ENCODE measurements around the gene PRSS27. TPM values are rescaled to one million over a fixed set of nuclear protein-coding genes. Genes with fewer than 3 reads are reported as not detected.
A peak's percentile ranks its signal among the peaks of the same experiment; 100 is the strongest.
"Not testable (repeated sequence)": the region's sequence is repeated elsewhere in the genome, so short reads cannot be mapped to it uniquely, and the experiment has no call there.

PRSS27 gene
- total RNA-seq, 2 experiments from 2014 or later, result 1.6 to 2.4 TPM

DNA sequence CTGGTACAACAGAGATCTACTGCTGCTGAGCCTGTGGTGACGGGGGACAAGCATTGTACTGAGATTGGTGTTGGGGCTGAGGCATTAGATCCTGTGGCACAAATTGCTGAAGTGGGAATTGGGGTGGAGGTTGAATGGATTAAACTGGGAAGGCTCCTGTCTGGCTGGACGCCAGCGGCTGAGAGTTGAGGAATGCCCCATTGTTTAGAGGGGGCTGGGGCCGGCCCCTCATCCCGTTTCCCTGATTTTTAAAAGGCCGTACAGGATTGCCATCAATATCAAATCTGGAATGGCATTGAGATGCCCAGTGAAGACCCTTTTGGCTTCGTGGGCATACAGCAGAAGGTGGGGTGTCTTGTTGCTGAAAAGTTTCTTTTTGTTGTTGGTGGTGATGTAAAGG is 53.4 kb downstream of the PRSS27 start:
- Mint-ChIP-seq H3K4me3 (peak overlapping the region; percentile 88), H3K27ac (peak overlapping the region; percentile 98), H3K36me3 (peaks cover 93% of the 10 kb centered on the region), H3K4me1 (ENCODE audit: low read depth) (peaks cover 86% of the 10 kb centered on the region)
- H3K9me3 Mint-ChIP-seq, DNase-seq, POLR2A ChIA-PET, H3K27me3 Mint-ChIP-seq, CTCF ChIA-PET: not testable (repeated sequence)
- intact Hi-C loops (cut with micrococcal nuclease), result loop anchor here (10.0 kb wide), 2 partner anchors 58 to 198 kb away; partner anchors contain the start of gene PRSS27

- Mint-ChIP-seq H3K4me1 (ENCODE audit: low read depth) (peaks cover 83% of the 10 kb centered on the region), H3K27me3 (no peaks in the 10 kb centered on the region), H3K36me3 (peaks cover 78% of the 10 kb centered on the region), H3K9me3 (no peaks in the 10 kb centered on the region), H3K27ac (peak overlapping the region; percentile 98), H3K4me3 (peak overlapping the region; percentile 88)
- CTCF ChIA-PET, result interaction anchor here (1.1 to 2.4 kb wide), 3 partner anchors 9 to 247 kb away, joined by 3 to 8 read pairs (median 7); partner anchors contain the start of genes FLYWCH1 and KCTD5
- DNase-seq, result no peak
- intact Hi-C loops (cut with micrococcal nuclease), result loop anchor here (1.0 to 10.0 kb wide), 3 partner anchors 18 to 200 kb away; partner anchors contain the start of genes KCTD5 and PRSS27
- POLR2A ChIA-PET, result interaction anchor here (0.7 to 1.5 kb wide), 4 partner anchors 18 to 203 kb away, joined by 3 to 7 read pairs (median 4); partner anchors contain the start of genes KCTD5 and SRRM2
These were observed 55.4 kb downstream of the PRSS27 start for GRCh38 chr16:2664574-2664982.

DNA sequence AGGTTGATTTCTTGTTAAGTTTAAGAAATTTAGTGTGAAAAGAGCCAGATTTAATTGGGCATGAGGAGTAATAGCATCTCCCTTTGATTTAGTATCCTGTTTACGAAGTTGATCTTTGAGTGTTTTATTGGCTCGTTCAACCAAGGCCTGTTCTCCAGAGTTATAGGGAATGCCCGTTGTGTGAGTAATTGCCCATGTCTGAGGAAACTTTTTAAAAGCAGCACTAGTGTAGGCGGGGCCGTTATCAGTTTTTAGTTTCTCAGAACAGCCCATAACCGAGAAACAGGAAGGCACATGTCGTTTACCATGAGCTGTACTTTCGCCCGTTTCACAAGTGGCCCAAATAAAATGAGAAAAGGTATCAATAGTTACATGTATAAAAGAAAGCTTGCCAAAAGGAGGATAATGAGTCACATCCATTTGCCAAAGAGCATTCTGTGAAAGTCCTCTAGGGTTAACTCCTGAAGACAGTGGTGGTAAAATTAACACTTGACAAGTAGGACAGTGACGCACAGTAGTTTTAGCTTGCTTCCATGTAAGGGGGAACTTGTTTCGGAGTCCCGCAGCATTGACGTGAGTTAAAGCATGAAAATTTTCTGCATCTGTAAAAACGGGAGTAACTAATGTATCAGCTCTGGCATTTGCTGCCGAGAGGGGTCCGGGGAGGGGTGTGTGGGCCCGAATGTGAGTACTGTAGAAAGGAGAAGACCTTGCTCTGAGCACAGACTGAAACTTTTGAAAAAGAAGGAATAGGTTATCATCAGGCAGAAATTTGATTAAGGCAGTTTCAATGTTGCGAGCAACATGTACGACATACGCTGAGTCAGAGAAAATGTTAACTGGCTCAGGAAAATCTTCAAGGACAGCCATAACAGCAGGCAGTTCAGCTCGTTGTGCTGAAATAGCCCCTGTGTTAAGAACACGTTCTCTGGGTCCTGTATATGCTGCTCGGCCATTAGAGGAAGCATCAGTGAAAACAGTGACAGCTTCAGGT is 56.2 kb downstream of the PRSS27 start:
- Mint-ChIP-seq H3K4me1 (ENCODE audit: low read depth) (peaks cover 79% of the 10 kb centered on the region), H3K4me3 (peak overlapping the region; percentile 88), H3K27me3 (no peaks in the 10 kb centered on the region), H3K36me3 (peaks cover 71% of the 10 kb centered on the region), H3K27ac (peak overlapping the region; percentile 98), H3K9me3 (no peaks in the 10 kb centered on the region)
- intact Hi-C loops (cut with micrococcal nuclease), result loop anchor here (1.0 to 10.0 kb wide), 3 partner anchors 18 to 201 kb away; partner anchors contain the start of genes KCTD5 and PRSS27
- peak; percentile 87 for DNase-seq
- CTCF ChIA-PET, result interaction anchor here (1.1 to 2.4 kb wide), 3 partner anchors 9 to 248 kb away, joined by 3 to 8 read pairs (median 7); partner anchors contain the start of genes FLYWCH1 and KCTD5
- POLR2A ChIA-PET, result interaction anchor here (0.7 to 1.5 kb wide), 5 partner anchors 9 to 204 kb away, joined by 3 to 7 read pairs (median 4); partner anchors contain the start of genes KCTD5 and SRRM2

Other genes starting within 250 kb of the PRSS27 start
- not detected for gene NTN3, start 248.9 kb downstream of the PRSS27 start, total RNA-seq
- 10 to 100 TPM; 12.2 to 12.4 TPM for gene TBC1D24, start 245.1 kb downstream of the PRSS27 start, total RNA-seq
- gene ATP6V0C, start 206.3 kb downstream of the PRSS27 start, total RNA-seq, result 100 to 1,000 TPM; 111 to 115 TPM
- gene AMDHD2, start 199.9 kb downstream of the PRSS27 start, total RNA-seq, result 10 to 100 TPM; 28.3 to 30.5 TPM
- gene CEMP1, start 188.8 kb downstream of the PRSS27 start, total RNA-seq, result not detected
- 10 to 100 TPM; 42.5 to 42.9 TPM for gene PDPK1, start 182.2 kb downstream of the PRSS27 start, total RNA-seq
- 10 to 100 TPM; 61.8 to 62.7 TPM for gene KCTD5, start 37.7 kb downstream of the PRSS27 start, total RNA-seq
- gene SRRM2, start 32.4 kb upstream of the PRSS27 start, total RNA-seq, result 100 to 1,000 TPM; 483 to 526 TPM
- 100 to 1,000 TPM; 165 to 175 TPM for gene ELOB, start 57.1 kb upstream of the PRSS27 start, total RNA-seq
- gene PRSS33, start 67.3 kb upstream of the PRSS27 start, total RNA-seq, result not detected
- not detected for gene PRSS41, start 78.2 kb upstream of the PRSS27 start, total RNA-seq
- gene PRSS21, start 97.0 kb upstream of the PRSS27 start, total RNA-seq, result 1 to 10 TPM; 4.7 to 6.2 TPM
- gene ZG16B, start 110.1 kb upstream of the PRSS27 start, total RNA-seq, result 1 to 10 TPM; 2.6 to 3.0 TPM
- gene PRSS22, start 137.9 kb upstream of the PRSS27 start, total RNA-seq, result under 1 TPM; 0.24 to 0.38 TPM
- 10 to 100 TPM; 19.1 to 19.4 TPM for gene FLYWCH2, start 163.0 kb upstream of the PRSS27 start, total RNA-seq
- gene FLYWCH1, start 191.7 kb upstream of the PRSS27 start, total RNA-seq, result 10 to 100 TPM; 49.2 to 52.2 TPM
- gene KREMEN2, start 244.1 kb upstream of the PRSS27 start, total RNA-seq, result not detected
- gene PAQR4, start 249.1 kb upstream of the PRSS27 start, total RNA-seq, result 10 to 100 TPM; 37.0 to 37.9 TPM

Measured in activated CD4-positive, alpha-beta memory T cell treated with anti-CD3 and anti-CD28 coated beads for 36 hours (primary cell).